HG03378 (cell line): ENCODE results near the gene PLA2G12B.
"Not testable (repeated sequence)": the region's sequence is repeated elsewhere in the genome, so short reads cannot be mapped to it uniquely, and the experiment has no call there.

Source experiments
- ATAC-seq: cut with Tn5 transposase; IDR thresholded peaks from one replicate; pipeline ENCODE4 v1.9.1; 2021; ENCODE audit warnings: mild to moderate bottlenecking, moderate library complexity; ENCODE audit not compliant: unreplicated experiment

PLA2G12B gene, protein sequence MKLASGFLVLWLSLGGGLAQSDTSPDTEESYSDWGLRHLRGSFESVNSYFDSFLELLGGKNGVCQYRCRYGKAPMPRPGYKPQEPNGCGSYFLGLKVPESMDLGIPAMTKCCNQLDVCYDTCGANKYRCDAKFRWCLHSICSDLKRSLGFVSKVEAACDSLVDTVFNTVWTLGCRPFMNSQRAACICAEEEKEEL

DNA sequence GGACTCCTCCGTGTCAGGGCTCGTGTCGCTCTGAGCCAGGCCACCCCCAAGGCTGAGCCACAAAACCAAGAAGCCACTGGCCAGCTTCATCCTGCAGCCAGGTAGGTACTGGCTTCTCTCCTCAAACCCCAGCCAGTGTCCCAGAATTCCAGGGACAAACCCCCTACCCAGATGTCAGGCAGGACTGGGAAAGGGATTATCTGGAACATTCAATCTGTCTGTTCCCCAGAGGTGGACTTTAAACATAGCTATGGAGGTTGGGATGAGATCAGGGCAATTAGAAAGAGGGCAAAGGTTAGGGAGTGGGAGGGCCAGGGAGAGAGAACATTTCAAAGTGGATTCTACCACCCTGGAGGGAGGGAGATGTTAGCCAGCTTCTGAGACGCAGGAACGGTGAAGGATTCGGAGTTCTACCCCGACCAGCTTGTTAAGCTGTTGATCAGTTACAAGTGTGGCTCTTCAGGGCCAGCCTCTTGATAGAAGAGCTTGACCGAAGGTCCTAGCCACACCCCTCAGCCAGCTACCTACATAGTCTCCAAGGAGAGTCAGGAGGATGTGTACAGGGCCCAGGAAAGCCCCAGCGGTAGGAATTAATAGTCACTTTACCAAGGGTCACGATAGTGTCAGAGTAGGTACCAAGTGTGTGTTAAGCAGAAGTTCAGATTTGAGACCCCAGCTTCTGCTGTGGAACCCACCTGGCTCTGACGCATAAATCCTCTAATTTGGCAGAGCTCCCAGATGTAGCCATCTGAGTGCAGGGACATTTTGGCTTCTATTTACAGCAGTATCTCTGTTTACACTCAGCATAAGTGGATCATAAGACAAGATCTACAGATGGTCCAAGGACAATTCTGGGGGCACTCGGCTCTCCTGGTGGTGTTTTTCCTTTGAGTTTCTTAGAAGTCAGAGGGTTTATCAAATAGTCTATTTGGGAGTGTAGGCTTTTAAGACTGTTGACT is at the start of gene PLA2G12B:
Gene PLA2G12B (minus strand): TSS at position 211 of the 959 bp plus-strand sequence. CDS start 121 bp downstream, at position 90.
- no peak for ATAC-seq

DNA sequence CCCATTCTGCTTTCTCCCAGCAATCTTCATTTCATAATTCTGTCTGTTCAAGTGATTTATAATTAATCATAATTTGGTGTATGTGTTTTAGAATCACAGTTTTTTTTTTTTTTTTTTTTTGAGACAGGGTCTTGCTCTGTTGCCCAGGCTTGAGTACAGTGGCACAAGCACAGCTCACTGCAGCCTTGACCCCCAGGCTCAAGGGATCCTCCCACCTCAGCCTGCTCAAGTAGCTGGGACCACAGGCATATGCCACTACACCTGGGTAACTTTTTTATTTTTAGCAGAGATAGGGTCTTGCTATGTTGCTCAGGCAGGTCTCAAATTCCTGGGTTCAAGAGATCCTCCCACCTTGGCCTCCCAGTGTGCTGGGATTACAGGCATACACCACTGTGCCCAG is 49.2 kb upstream of the PLA2G12B start:
- ATAC-seq: no peak

DNA sequence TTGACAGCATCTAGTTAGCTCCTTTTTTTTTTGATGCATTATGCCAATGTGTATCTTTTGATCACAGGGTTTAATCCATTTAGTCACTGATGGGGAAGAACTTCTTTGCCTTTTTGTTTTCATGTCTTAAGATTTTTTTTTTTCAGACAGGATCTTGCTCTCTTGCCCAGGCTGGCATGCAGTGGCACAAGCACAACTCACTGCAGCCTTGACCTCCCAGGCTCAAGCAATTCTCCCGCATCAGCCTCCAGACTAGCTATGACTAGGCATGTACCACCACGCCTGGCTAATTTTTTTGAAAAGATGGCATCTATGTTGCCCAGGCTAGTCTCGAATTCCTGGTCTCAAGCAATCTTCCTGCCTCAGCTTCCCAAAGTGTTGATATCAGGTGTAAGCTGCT is 46.4 kb upstream of the PLA2G12B start:
- no peak for ATAC-seq

DNA sequence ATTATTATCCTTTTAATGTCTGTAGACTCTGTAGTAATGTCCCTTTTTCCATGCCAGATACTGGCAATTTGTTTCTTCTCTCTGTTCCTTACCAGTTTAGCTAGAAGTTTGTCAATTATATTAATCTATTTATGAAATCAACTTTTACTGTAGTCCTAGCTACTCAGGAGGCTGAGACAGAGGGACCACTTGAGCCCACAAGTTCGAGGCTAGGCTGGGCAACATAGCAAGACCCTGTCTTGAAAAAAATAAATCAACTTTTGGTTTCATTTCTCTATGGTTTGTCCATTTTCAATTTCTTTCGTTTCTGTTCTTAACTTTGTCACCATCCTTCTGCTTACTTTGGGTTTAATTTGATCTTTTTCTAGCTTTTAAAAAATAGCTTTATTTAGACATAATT is 42.5 kb upstream of the PLA2G12B start:
- ATAC-seq: no peak

DNA sequence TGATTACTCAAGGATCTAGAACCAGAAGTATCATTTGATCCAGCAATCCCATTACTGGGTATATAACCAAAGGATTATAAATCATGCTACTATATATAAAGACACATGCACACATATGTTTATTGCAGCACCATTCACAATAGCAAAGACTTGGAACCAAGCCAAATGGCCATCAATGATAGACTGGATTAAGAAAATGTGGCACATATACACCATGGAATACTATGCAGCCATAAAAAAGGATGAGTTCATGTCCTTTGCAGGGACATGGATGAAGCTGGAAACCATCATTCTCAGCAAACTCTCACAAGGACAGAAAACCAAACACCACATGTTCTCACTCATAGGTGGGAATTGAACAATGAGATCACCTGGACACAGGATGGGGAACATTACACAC is 40.9 kb upstream of the PLA2G12B start:
- not testable (repeated sequence) for ATAC-seq

DNA sequence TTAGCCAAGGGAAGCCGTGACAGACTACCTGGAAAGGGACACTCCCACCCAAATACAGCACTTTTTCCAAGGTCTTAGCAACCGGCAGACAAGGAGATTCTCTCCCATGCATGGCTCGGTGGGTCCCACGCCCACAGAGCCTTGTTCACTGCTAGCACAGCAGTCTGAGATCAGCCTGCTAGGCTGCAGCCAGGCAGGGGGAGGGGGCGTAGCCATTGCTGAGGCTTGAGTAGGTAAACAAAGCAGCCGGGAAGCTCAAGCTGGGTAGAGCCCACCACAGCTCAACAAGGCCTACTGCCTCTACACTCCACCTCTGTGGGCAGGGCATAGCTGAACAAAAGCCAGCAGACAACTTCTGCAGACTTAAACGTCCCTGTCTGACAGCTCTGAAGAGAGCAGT is 35.2 kb upstream of the PLA2G12B start:
- ATAC-seq: not testable (repeated sequence)

DNA sequence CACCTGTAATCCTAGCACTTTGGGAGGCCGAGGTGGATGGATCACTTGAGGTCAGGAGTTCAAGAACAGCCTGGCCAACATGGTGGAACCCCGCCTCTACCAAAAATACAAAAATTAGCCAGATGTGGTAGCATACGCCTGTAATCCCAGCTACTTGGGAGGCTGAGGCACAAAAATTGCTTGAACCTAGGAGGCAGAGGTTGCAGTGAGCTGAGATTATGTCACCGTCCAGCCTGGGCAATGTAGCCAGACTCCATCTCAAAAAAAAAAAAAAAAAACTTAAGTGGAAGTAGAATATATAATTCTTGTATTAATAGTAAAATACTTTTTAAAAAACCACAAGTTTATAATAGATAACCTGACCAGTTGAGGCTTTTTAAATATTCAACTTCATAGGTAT is 30.0 kb upstream of the PLA2G12B start:
- not testable (repeated sequence) for ATAC-seq

DNA sequence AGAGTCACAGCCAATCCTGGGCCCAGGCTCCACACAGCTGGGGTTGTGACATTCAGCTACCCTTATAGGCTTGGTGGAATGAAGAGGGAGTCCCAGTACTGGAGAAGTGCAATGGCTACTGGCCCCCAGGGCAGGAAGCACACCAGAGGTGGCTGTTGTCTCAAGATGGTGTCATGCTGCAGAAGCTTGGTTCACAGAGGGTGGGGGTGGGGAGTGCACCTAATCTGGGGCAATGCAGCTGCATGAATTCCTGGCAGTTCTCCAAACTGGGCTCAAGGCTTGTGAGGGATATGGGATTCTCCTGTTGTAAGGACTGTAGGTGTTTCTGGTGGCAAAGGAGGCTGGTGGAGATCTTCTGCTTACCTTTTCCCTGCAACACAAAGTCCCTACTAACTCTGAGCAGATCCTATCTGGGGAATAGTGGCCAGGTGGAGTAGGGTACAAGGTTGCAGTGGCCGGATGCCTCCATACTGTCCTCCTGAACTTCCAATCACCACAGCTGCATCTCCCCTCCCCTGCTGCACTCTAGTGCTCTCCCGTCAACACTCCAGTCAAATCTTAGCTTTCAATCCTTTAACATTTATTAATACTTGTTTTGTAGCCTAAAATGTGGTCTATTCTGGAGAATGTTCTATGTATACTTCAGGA is 27.4 kb upstream of the PLA2G12B start:
- no peak for ATAC-seq

DNA sequence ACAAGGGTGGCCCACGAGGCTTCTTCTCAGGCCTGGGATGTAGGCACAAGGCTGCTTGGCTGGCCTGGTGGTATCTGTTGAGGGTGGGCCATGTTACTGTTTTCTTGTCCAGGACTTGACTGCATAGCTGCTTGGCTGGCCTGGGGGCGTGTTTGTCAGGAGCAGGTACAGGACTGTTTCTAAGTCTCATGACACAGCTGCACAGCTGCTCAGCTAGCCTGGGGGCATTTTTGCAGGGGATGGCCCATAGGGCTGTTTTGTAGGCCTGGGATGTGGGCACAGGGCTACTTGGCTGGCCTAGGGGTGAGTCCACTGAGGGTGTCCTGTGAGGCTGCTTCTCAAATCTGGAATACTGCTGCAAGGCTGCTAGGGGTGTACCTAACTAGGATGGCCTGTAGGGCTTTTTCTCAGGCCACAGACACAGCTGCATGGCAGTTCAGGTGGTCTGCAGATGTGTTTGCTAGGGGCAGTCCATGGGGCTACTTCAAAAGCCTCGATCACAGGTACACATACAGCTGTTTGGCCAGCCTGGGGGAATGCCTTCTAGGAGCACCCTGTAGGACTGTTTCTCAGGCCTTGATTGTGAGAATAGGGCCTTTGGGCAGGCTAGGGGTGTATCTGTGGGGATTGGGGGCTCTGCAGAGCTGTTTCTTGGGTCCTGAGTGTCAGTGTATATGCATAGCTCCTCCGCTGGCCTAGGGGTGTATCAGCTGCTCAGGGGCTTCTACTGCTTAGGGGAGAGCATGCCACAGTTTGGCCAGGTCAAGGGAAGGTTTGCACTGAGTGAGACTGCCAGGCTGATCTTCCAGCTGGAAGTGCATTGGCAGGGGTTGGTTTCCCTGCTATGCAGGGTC is 26.6 kb upstream of the PLA2G12B start:
- ATAC-seq: no peak

DNA sequence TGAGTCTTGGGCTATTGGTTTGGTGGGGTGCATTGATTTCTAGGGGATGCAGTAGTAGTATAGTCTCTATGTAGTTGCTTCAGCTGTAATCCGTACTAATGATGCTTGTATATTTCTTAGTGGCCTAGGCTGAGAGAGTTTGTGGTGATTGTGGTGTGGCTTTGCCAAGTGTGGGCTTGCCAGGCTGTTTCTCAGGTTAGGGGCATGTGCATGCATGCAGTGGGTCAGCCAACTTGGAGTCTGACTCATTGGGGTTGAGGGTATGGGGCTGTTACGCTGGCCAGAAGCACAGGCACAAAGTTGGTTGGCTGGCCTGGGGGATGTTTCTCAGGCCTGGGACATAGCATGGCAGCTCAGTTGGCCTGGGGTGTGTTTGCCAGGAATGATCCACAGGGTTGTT is 25.7 kb upstream of the PLA2G12B start:
- no peak for ATAC-seq

DNA sequence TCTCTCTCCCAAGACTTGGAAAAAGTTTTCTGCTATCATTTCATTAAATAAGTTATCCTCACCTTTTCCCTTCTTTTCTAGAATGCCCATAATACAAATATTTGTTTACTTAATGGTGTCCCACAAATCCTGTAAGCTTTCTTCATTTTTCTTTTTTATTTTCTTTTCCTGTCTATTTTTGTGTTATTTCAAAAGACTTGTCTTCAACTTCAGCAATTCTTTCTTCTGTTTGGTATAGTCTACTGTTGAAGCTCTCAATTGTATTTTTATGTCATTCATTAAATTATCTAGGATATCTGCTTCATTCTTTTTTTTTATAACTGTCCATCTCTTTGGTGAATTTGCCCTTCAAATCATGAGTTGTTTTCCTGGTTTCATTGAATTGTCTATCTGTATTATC is 25.1 kb upstream of the PLA2G12B start:
- ATAC-seq: no peak

DNA sequence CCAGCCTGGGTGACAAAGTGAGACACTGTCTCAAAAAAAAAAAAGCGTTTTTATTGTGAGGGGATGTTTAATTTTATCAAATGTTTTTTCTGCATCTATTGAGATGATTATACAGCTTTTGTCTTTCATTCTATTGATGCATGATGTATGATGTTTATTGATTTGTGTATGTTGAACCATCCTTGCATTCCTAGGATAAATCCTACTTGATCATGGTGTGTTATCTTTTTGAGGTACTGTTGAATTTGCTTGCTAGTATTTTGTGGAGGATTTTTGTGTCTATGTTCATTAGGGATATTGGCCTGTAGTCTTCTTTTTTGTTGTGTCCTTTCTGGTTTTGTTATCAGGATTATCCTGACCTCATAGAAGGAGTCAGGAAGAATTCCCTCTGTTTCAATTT is 22.3 kb upstream of the PLA2G12B start:
- ATAC-seq: no peak

DNA sequence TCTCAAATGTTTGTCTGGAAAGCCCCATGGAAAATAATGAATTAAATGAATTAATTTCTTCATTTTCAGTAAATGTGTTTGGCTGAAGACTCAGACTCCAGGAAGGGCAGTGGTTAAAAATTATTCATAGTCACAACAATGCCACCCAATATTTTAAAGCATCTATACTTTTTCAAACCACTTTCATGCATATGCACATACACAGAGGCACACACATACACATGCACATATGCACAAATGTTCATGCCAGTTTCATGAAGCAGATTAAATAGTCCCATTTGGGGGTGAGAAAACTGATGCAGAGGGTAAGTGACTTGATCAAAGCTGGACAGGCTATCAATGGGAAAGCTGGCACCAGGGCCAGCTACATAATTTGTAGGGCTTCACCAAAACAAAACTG is 1.4 kb upstream of the PLA2G12B start:
- ATAC-seq: no peak

DNA sequence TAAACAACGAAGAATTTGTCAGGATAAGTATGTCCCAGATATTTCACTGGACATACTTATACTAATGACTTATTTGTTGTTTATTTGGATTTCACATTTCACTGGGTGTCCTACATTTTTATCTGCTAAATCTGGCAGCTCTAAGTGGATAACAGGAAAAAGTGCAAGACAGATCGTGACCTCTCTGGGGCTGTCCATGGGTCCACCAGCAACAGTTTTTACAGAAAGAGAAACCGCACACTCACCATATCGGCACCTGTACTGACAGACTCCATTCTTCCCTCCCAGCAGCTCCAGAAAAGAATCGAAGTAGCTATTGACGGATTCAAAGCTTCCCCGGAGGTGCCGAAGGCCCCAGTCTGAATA is 393 bp downstream of the PLA2G12B start:
- ATAC-seq: no peak

DNA sequence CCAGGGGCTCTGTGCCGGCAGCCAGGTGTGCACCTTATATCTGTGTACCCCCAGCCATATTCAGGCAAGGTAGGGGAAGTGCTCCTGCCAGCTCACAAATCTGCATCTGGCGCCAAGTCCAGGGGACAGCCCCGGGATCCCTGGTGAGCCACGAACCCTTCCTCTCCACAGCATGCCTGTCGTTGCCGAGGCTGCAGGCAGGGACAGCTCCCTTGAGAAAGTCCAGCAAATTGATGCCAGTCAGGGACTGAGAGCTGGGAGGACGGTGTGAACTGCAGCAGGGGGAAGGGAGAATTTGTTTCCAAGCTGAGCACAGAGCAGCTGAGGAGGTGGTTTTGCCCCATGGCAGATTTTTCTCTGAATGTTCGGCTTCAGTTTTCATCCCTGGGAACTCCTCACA is 919 bp downstream of the PLA2G12B start:
- ATAC-seq: no peak

DNA sequence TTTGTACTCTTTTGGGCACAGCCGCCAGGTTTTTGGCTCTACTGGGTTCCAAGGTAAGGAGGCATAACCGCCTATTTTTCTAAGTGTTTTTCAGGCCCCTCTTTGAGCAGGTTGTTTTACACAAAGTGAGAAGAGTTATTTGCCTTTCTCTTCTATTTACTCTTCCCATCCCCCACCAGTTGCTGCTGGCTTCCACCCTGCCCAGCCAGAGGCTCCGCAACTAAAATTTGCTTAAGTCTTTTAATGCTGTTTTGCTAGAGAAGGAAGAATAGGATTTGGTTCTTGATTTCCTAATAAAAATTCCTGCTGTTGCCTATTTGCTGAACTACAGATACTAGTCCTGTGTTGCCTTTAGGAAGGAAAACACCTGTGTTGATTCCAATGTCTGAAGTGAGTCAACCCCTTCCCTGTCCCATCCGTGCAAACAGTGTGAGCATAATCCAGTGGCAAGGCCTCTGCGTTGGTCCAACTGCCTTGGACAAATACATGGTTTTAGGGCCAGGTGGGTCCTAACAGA is 1.9 kb downstream of the PLA2G12B start:
- ATAC-seq: no peak

DNA sequence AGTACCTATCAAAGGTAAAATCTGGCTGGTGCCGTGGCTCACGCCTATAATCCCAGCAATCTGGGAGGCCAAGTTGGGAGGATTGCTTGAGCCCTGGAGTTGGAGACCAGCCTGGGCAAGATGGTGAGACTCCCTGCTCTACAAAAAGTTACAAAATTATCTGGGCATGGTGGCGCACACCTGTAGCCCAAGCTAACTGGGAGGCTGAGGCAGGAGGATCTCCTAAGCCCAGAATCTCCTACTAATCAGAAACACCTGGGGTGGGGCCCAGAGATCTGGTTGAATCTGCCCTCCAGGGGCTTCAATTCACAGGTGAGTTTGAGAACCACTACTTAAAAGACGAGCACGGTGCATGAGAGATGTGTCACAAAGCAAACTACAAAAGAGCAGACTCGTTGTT is 2.4 kb downstream of the PLA2G12B start:
- ATAC-seq: no peak

DNA sequence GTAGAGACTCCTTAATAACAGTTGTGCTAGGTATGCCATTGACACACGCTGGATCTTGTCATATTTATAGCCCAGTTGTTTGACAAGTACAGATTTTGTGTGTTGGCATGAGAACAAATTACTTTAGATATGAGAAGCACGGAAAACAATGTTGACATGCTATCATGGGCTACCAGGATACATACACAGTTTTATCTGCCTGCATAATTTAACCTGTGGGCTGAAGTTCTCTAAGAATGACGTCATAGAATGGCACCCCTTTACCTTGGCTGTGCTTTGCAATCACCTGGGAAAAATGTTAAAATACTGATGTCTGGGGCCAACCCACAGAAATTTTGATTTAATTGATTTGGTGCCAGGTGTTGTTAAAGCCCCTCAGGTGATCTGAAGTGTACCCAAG is 2.8 kb downstream of the PLA2G12B start:
- ATAC-seq: no peak

DNA sequence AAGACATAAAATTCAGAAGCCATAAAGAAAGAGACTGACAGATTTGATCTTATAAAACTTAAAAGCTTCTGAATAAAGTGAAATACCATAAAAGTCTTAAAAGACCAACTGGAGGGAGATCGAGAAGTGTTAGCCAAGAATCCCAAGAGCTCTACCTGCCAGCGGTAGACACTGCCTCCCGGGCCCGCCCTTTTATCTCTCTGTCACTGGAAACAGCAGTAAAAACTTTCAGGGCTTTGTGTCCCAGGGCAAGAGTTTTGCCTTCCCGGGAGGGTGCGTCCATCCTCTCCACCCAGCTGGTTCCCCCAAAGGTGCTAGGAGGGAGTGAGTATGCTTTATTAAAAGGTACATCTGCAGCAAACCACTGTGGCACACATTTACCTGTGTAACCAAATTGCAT is 5.8 kb downstream of the PLA2G12B start:
- no peak for ATAC-seq

DNA sequence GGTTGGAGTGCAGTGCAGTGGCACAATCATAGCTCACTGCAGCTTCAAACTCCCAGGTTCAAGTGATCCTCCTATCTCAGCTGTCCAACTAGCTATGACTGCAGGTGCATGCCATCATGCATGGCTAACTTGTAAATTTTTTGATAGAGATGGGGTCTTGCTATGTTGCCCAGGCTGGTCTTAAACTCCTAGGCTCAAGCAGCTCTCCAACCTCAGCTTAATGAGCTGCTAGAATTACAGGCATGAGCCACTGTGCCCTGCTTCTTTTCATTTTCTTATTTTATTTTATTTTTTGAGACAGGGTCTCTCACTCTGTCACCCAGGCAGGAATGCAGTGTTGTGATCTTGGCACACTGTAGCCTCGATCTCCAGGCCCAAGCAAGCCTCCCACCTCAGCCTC is 7.6 kb downstream of the PLA2G12B start:
- ATAC-seq: no peak
